ENCODE results near the gene DEGS2. TPM values are rescaled to one million over a fixed set of nuclear protein-coding genes. Genes with fewer than 3 reads are reported as not detected.
A peak's percentile ranks its signal among the peaks of the same experiment; 100 is the strongest.

The DEGS2 gene
- total and polyA plus RNA-seq, 2 experiments from 2014 or later: 1.4 TPM; not detected in 1

GRCh38 chr14:100105357-100106169 lies 53.9 kb downstream of the DEGS2 start:
- Histone ChIP-seq H3K9ac (no peak overlapping the region), H3K4me1 (ENCODE audit: insufficient read depth) (peaks cover 27% of the 10 kb centered on the region), H3K27ac (no peak overlapping the region), H3K9me2 (ENCODE audit: insufficient read depth) (no peaks in the 10 kb centered on the region), H3K4me3 (no peak overlapping the region), H3F3A (ENCODE audit: insufficient read depth) (0 out of 2 replicates have a peak, but pooled peaks cover 8% of the 10 kb centered on the region), H2AFZ (no peak overlapping the region), H3K27me3 (replicated peaks; ENCODE audit: insufficient read depth) (no peaks in the 10 kb centered on the region), H3K36me3 (ENCODE audit: low read depth) (no peaks in the 10 kb centered on the region), H3K4me2 (ENCODE audit: unreplicated experiment) (no peak overlapping the region), H3K9me3 (ENCODE audit: low read depth) (no peaks in the 10 kb centered on the region), H4K20me1 (ENCODE audit: insufficient read depth) (no peaks in the 10 kb centered on the region), H3K79me2 (ENCODE audit: insufficient read depth) (0 out of 2 replicates have a peak, but pooled peaks cover 4% of the 10 kb centered on the region)
- no peak for DNase-seq
- no peak for TF ChIP-seq EZH2 (IDR thresholded peaks at IDR 0.05; ENCODE audit: insufficient read depth, poor library complexity, severe bottlenecking)
- TF ChIP-seq EZH2phosphoT487 (IDR thresholded peaks at IDR 0.05; ENCODE audit: insufficient read depth, low read depth): no peak
- WGBS, 2 experiments (ENCODE audit: low coverage in 1 of 2, low lambda C conversion rate in 2 of 2, missing lambda C conversion rate in 2 of 2): 97 to 98% methylated on average over 16 of the region's 16 CpGs
- in situ Hi-C loops (cut with MboI): no loop called here

GRCh38 chr14:100104523-100105300 lies 54.7 kb downstream of the DEGS2 start:
- in situ Hi-C loops (cut with MboI): no loop called here
- no peaks in the 10 kb centered on the region for H3K36me3 ChIP-seq (ENCODE audit: low read depth)
- 82 to 83% methylated on average over 7 of the region's 7 CpGs for WGBS, 2 experiments (ENCODE audit: low coverage in 1 of 2, low lambda C conversion rate in 2 of 2, missing lambda C conversion rate in 2 of 2)

GRCh38 chr14:100104006-100104352 lies 55.5 kb downstream of the DEGS2 start:
- H3K27ac ChIP-seq: no peak overlapping the region
- H3K4me1 ChIP-seq (ENCODE audit: insufficient read depth): peaks cover 27% of the 10 kb centered on the region
- WGBS, 2 experiments (ENCODE audit: low coverage in 1 of 2, low lambda C conversion rate in 2 of 2, missing lambda C conversion rate in 2 of 2): 89 to 96% methylated on average over 4 of the region's 4 CpGs
- H4K20me1 ChIP-seq (ENCODE audit: insufficient read depth): no peaks in the 10 kb centered on the region
- H3K4me2 ChIP-seq (ENCODE audit: unreplicated experiment): no peak overlapping the region
- H3K9me3 ChIP-seq (ENCODE audit: low read depth): no peaks in the 10 kb centered on the region
- H3K4me3 ChIP-seq: no peak overlapping the region
- H3K9me2 ChIP-seq (ENCODE audit: insufficient read depth): no peaks in the 10 kb centered on the region
- no peak overlapping the region for H3K9ac ChIP-seq
- TF ChIP-seq EZH2 (IDR thresholded peaks at IDR 0.05; ENCODE audit: insufficient read depth, poor library complexity, severe bottlenecking): no peak
- no peak for TF ChIP-seq EZH2phosphoT487 (IDR thresholded peaks at IDR 0.05; ENCODE audit: insufficient read depth, low read depth)
- DNase-seq: no peak
- in situ Hi-C loops (cut with MboI): no loop called here
- H3K27me3 ChIP-seq (replicated peaks; ENCODE audit: insufficient read depth): no peaks in the 10 kb centered on the region
- H3K79me2 ChIP-seq (ENCODE audit: insufficient read depth): 0 out of 2 replicates have a peak, but pooled peaks cover 4% of the 10 kb centered on the region
- no peak overlapping the region for H2AFZ ChIP-seq
- H3K36me3 ChIP-seq (ENCODE audit: low read depth): no peaks in the 10 kb centered on the region
- H3F3A ChIP-seq (ENCODE audit: insufficient read depth): 0 out of 2 replicates have a peak, but pooled peaks cover 8% of the 10 kb centered on the region

More at GRCh38 chr14:100104523-100105300, 54.7 kb downstream of the DEGS2 start:
- DNase-seq: peak; percentile 52
- Histone ChIP-seq H3K9me3 (ENCODE audit: low read depth) (no peaks in the 10 kb centered on the region), H3K79me2 (ENCODE audit: insufficient read depth) (0 out of 2 replicates have a peak, but pooled peaks cover 4% of the 10 kb centered on the region), H3K27me3 (replicated peaks; ENCODE audit: insufficient read depth) (no peaks in the 10 kb centered on the region), H3K4me2 (ENCODE audit: unreplicated experiment) (no peak overlapping the region), H3K27ac (no peak overlapping the region), H3K9ac (no peak overlapping the region), H3K4me1 (ENCODE audit: insufficient read depth) (peaks cover 27% of the 10 kb centered on the region), H3K4me3 (no peak overlapping the region), H4K20me1 (ENCODE audit: insufficient read depth) (no peaks in the 10 kb centered on the region), H2AFZ (no peak overlapping the region), H3F3A (ENCODE audit: insufficient read depth) (0 out of 2 replicates have a peak, but pooled peaks cover 8% of the 10 kb centered on the region), H3K9me2 (ENCODE audit: insufficient read depth) (no peaks in the 10 kb centered on the region)
- no peak for TF ChIP-seq EZH2 (IDR thresholded peaks at IDR 0.05; ENCODE audit: insufficient read depth, poor library complexity, severe bottlenecking)
- TF ChIP-seq EZH2phosphoT487 (IDR thresholded peaks at IDR 0.05; ENCODE audit: insufficient read depth, low read depth): no peak

- Histone ChIP-seq H3K27ac (no peak overlapping the region), H3K36me3 (ENCODE audit: low read depth) (0 out of 2 replicates have a peak, but pooled peaks cover 5% of the 10 kb centered on the region), H3F3A (ENCODE audit: insufficient read depth) (0 out of 2 replicates have a peak, but pooled peaks cover 8% of the 10 kb centered on the region), H3K4me2 (ENCODE audit: unreplicated experiment) (no peak overlapping the region), H3K79me2 (ENCODE audit: insufficient read depth) (0 out of 2 replicates have a peak, but pooled peaks cover 4% of the 10 kb centered on the region), H3K4me3 (no peak overlapping the region), H3K9me2 (ENCODE audit: insufficient read depth) (no peaks in the 10 kb centered on the region), H4K20me1 (ENCODE audit: insufficient read depth) (no peaks in the 10 kb centered on the region), H2AFZ (no peak overlapping the region), H3K27me3 (replicated peaks; ENCODE audit: insufficient read depth) (no peaks in the 10 kb centered on the region), H3K9me3 (ENCODE audit: low read depth) (no peaks in the 10 kb centered on the region), H3K4me1 (ENCODE audit: insufficient read depth) (peaks cover 23% of the 10 kb centered on the region), H3K9ac (no peak overlapping the region)
- WGBS, 2 experiments (ENCODE audit: low coverage in 1 of 2, low lambda C conversion rate in 2 of 2, missing lambda C conversion rate in 2 of 2): 85 to 88% methylated on average over 9 to 10 of the region's 10 CpGs
- no peak for DNase-seq
- TF ChIP-seq EZH2phosphoT487 (IDR thresholded peaks at IDR 0.05; ENCODE audit: insufficient read depth, low read depth) (no peak), EZH2 (IDR thresholded peaks at IDR 0.05; ENCODE audit: insufficient read depth, poor library complexity, severe bottlenecking) (no peak)
- in situ Hi-C loops (cut with MboI): no loop called here
Measured at GRCh38 chr14:100103250-100104005, 56.0 kb downstream of the DEGS2 start.
